AML-193 (cell line): Measurements from ENCODE around the gene AP3D1.

Experiments
- DNase-seq, 2 experiments: peaks; one replicate each; lab custom pipeline; 2025; lab: John Stamatoyannopoulos, UW

Gene AP3D1

GRCh38 chr19:2084993-2085720 lies 66.2 kb downstream of the AP3D1 start:
- peak; percentile 96 to 97 for DNase-seq

GRCh38 chr19:2083174-2083854 lies 68.1 kb downstream of the AP3D1 start:
- DNase-seq = peak; percentile 27 to 52

DNA sequence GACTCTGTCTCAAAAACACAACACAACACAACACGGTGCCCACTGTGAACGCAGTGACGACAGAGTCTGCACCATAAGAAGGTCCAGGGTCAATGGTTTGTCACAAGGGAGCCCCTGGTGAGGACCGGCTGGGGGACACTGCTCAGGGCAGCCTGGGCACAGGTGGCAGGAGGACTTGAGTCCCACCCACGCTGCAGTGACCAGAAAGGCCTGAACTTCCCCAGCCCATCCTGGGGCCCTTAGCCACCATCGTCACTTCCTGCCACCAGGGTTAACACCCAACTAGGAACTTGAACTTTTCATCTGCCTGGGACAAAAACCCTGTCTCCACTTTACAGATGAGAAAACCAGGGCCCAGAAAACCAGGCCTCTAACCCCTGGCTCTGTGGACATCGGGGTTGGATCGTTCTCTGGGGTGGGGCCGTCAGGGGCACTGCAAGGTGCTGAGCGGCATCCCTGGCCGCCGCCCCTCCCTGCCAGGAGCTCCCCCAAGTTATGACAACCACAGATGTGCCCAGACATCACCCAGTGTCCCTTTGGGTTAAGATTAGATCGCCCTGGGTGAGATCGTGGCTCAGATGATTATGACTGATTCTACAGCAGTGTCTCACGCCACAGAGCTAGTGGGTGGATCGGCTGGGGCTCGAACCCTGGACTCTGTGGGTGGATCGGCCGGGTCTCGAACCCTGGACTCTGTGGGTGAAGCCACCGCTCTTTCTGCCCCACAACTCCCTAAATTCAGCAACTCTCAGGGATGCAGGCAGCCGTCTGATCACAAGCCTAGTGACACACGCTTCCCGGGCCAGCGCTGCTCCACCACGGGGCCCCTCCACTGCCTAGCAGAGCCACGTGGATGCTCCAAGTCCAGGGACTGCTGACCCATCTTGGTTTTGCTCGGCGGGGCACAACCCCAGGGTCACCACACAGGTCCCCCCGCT lies 69.2 kb downstream of the AP3D1 start:
- peak; percentile 35 to 61 for DNase-seq

GRCh38 chr19:2080336-2080988 lies 70.9 kb downstream of the AP3D1 start:
- DNase-seq = no peak

DNA sequence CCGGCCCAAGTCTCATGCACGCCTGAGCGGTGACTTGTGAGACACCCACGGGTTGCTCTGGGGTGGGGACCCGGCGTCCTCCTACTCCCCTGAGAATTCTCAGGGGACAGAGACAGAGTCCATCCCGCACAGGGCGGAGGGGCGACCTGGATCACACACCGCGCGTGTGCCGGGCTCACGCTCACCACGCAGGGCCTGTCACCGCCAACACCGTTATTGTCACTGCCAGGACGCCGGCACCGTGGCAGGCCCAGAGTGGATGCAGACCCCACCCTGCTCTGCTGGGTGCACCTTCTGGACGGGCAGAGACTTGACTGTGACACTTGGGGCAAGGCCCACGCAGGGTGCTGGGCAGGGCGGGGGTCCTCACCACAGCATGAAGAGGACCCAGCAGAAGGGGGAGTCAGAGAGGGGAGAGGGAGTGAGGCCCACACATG lies 71.5 kb downstream of the AP3D1 start:
- DNase-seq = no peak

- DNase-seq = no peak
Observed at GRCh38 chr19:2079076-2079864, 72.1 kb downstream of the AP3D1 start.

DNA sequence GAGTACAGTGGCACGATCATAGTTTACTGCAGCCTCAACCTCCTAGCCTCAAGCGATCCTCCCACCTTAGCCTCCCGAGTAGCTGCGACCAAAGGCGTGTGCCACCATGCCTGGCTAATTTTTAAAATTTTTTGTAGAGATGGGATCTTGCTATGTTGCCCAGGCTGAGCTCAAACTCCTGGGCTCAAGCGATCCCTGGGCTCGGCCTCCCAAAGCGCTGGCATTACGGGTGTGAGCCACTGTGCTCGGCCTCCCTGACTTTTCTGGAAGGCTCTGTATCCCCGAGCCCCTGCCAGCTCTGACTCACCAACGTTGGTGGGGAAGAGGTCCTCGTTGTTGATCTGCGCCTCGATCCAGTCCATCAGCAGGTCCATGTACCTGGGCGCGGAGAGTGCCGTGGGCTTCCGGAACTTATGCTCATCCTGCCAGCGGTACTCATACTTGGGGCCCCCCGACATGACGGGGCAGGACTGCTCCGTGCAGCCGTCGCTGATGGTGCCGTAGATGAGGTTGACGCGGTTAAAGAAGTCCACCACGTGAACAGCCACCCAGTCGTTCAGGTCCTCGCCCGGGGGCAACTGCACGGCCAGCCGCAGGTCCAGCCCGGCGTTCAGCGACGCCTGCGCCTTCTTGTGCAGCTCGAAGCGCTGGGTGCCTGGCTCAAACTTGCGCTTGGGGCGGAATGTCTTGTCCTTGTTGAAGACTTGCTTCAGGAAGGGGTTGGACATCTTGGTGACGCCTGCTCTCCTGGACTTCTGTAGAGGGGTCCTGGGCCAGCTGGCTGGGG lies 73.3 kb downstream of the AP3D1 start:
- DNase-seq = no peak

- no peak for DNase-seq
Observed at GRCh38 chr19:2077398-2077797, 74.0 kb downstream of the AP3D1 start.

GRCh38 chr19:2076526-2076944 lies 74.8 kb downstream of the AP3D1 start:
- no peak for DNase-seq

- no peak for DNase-seq
Observed at GRCh38 chr19:2072757-2073551, 78.4 kb downstream of the AP3D1 start.

- DNase-seq = no peak
Observed at GRCh38 chr19:2070986-2071673, 80.2 kb downstream of the AP3D1 start.

- DNase-seq = no peak
Observed at GRCh38 chr19:2070436-2070827, 80.9 kb downstream of the AP3D1 start.

DNA sequence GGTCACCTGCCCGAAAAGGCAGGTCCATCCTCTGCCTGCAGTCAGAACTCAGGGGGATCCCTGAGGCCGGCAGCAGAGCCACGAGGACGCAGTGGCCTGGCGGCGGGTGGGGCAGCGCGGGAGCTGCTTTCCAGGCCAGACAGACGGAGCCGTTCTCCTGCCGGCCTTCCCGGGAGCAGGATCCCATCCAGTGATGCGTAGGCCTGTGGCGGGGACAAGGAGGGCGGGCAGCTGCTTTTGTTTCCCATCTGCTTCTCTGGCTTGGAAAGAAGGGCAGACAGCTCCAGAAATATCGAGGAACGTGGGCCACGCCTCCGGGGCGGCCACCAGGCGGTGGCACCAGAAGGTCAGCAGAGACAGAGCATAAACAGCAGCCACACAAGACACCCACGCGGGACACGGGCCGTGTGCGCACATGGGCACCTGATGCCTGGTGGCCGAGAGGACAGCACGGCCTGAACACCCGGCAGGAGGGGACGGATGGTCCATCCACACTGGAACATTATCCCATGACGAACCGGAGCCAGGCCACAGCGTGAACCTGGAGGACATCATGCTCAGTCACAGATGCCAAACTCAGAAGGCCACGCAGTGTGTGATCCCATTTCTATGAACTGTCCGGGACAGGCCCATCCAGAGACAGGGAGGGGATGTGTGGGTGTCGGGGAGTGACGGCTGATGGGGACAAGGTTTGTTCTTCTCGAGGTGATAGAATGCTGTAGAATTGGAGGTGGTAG lies 86.4 kb downstream of the AP3D1 start:
- DNase-seq = no peak

GRCh38 chr19:2064395-2064787 lies 87.0 kb downstream of the AP3D1 start:
- no peak for DNase-seq

DNA sequence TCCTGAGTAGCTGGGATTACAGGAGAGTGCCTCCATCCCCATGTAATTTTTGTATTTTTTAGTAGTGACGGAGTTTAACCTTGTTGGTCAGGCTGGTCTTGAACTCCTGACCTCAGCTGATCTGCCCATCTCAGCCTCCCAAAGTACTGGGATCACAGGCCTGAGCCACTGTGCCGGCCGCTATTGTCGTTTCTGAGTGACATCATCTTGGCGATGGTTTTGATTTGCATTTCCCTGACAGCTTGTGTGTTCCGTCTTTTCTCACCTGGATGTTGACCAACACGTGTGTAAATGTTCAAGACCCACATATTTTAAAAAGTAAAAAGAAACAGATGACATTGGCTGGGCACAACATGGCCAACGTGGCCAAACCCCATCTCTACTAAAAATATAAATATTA lies 87.5 kb downstream of the AP3D1 start:
- no peak for DNase-seq

DNA sequence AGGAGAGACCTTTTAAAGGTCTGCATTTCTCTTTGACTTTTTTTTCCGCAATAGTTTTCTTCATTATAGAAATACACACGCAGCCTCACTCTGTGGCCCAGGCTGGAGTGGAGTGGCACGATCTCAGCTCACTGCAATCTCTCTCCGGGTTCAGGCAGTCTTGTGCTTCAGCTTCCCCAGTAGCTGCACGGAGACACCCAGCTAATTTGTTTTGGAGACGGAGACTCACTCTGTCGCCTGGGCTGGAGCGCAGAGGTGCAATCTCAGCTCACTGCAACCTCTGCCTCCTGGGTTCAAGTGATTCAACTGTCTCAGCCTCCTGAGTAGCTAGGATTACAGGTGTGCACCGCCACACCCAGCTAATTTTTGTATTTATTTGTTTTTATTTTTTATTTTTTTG lies 88.6 kb downstream of the AP3D1 start:
- no peak for DNase-seq

DNA sequence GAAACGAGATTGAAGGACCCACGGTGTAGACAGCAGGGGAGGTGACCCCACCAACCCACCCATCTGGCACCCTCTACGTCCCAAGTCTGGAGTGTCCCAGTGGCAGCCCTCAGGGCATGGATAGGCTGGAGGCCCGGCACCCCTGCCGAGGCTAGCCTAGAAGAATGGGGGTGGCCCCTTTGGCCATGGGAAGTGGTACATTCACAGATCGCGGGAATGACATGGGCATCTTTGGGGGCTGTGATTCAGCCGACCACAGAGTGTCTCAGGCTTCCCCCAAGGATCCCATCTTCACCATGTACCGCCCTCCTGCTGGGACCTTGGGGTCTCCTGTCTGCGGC lies 89.0 kb downstream of the AP3D1 start:
- no peak for DNase-seq
